Esophagus muscularis mucosa (tissue), 4 donors: Measurements from ENCODE around the gene PHLDA3. TPM values are rescaled to one million over a fixed set of nuclear protein-coding genes. Genes with fewer than 3 reads are reported as not detected.

Experiments used
- DNase-seq: peaks from one replicate; pipeline ENCODE4 v3.0.0-alpha.2; 2017; ENCODE audit errors: extremely low spot score
- H3K27ac ChIP-seq, 4 donors: fragments of 200-600 bp; sonication (generic); replicated peaks in 1 of 4; 1 replicate in 3 of 4; 2 replicates in 1 of 4; pipeline ENCODE4 v1.5.1; 2016 to 2019; ENCODE audit warnings: mild to moderate bottlenecking in 1 of 4
- H3K27me3 ChIP-seq, 4 donors: fragments of 200-600 bp; sonication (generic); one replicate each; pipeline versions ENCODE4 v1.5.1 to v1.6.0; 2016 to 2019
- H3K36me3 ChIP-seq, 4 donors: fragments of 200-600 bp; sonication (generic); one replicate each; pipeline ENCODE4 v1.5.1; 2016 to 2019
- H3K4me1 ChIP-seq, 4 donors: fragments of 200-600 bp; sonication (generic); one replicate each; pipeline ENCODE4 v1.5.1; 2016 to 2019
- H3K4me3 ChIP-seq, 4 donors: fragments of 200-600 bp; sonication (generic); 1 replicate in 2 of 4; 2 replicates in 2 of 4; pipeline ENCODE4 v1.5.1; 2016 to 2019; ENCODE audit warnings: mild to moderate bottlenecking in 4 of 4, moderate library complexity in 1 of 4
- H3K9me3 ChIP-seq, 4 donors: fragments of 200-600 bp; sonication (generic); 1 replicate in 3 of 4; 2 replicates in 1 of 4; pipeline ENCODE4 v1.5.1; 2016 to 2019
- EP300 ChIP-seq: sonication (generic); formaldehyde crosslinking; IDR thresholded peaks from one replicate; pipeline ENCODE4 v1.6.1; 2017; ENCODE audit warnings: antibody characterized with exemption
- POLR2A ChIP-seq: fragments of 450-650 bp; IDR thresholded peaks from one replicate; pipeline ENCODE4 v1.6.1; 2017; ENCODE audit warnings: antibody characterized with exemption, moderate library complexity, mild to moderate bottlenecking, low read depth
- POLR2AphosphoS5 ChIP-seq, 2 donors: sonication (generic); formaldehyde crosslinking; IDR thresholded peaks; one replicate each; pipeline ENCODE4 v1.6.1; 2017; ENCODE audit warnings: antibody characterized with exemption in 2 of 2
- WGBS: methylation state at CpG from one replicate; pipeline ENCODE4 v1.1.5; 2018; 5-methylcytosine and 5-hydroxymethylcytosine counted together
- intact Hi-C: fragments of 100-400 bp; cut with DNase I; formaldehyde crosslinking; loops from one replicate; pipeline ENCODE4 v1.15.1; 2023
- total RNA-seq, 4 donors: library from RNA; depleted of rRNA; stranded (reverse); fragments of >200 nt; gene quantifications; one replicate each; pipeline versions ENCODE4 v1.1.0 to v1.2.1, GENCODE V29; 2016
- TF ChIP-seq, protein P1 (sequence below), 3 experiments: fragments of 200-600 bp in 2 of 3; fragments of 450-650 bp in 1 of 3; sonication (generic) in 2 of 3; IDR thresholded peaks; one replicate each; pipeline ENCODE4 v1.5.1; 2017 to 2019; ENCODE audit warnings: antibody characterized with exemption in 3 of 3, mild to moderate bottlenecking in 2 of 3, moderate library complexity in 1 of 3

The PHLDA3 gene
- total RNA-seq, 4 donors from 2014 or later: 63.5 to 158 (median 106) TPM

- no peak overlapping the region for H3K27ac ChIP-seq
- no peaks in the 10 kb centered on the region for H3K27me3 ChIP-seq
- intact Hi-C loops: no loop called here
These were observed 32.0 kb downstream of the PHLDA3 start for GRCh38 chr1:201436969-201437368.

DNA sequence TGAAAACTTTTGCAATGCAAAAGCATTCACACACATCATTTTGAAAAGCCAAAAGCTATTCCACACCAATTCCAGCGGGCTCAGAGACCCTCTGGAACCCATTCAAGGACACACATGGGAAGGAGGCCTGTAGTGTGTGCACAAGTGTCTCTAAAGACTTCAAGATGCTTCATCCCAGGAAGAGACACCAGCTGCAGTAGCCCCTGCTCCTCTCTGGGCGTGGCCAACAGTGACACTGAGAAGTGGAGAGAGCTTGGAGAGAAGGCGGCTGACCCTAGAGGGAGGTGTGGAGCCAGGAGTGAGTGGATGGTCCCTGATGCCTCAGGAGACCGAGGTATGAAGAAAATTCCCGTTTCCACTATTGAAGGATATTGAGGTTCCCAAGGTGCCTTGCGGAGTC, 32.6 kb downstream of the PHLDA3 start:
- no peak for TF ChIP-seq POLR2AphosphoS5 (IDR thresholded peaks at IDR 0.05)
- TF ChIP-seq, protein P1, sequence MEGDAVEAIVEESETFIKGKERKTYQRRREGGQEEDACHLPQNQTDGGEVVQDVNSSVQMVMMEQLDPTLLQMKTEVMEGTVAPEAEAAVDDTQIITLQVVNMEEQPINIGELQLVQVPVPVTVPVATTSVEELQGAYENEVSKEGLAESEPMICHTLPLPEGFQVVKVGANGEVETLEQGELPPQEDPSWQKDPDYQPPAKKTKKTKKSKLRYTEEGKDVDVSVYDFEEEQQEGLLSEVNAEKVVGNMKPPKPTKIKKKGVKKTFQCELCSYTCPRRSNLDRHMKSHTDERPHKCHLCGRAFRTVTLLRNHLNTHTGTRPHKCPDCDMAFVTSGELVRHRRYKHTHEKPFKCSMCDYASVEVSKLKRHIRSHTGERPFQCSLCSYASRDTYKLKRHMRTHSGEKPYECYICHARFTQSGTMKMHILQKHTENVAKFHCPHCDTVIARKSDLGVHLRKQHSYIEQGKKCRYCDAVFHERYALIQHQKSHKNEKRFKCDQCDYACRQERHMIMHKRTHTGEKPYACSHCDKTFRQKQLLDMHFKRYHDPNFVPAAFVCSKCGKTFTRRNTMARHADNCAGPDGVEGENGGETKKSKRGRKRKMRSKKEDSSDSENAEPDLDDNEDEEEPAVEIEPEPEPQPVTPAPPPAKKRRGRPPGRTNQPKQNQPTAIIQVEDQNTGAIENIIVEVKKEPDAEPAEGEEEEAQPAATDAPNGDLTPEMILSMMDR (IDR thresholded peaks at IDR 0.05): no peak
- TF ChIP-seq POLR2A: no peak
- no peak for TF ChIP-seq EP300
- H3K27ac ChIP-seq: no peak overlapping the region
- WGBS: 63% methylated on average over 6 of the region's 6 CpGs
- intact Hi-C loops: no loop called here
- H3K36me3 ChIP-seq: no peaks in the 10 kb centered on the region
- H3K9me3 ChIP-seq: no peaks in the 10 kb centered on the region
- H3K4me1 ChIP-seq: peaks cover 10 to 14% (median 13%) of the 10 kb centered on the region in 4 donors
- DNase-seq: no peak
- H3K27me3 ChIP-seq: no peaks in the 10 kb centered on the region
- H3K4me3 ChIP-seq: no peak overlapping the region

More at GRCh38 chr1:201436969-201437368, 32.0 kb downstream of the PHLDA3 start:
- DNase-seq: no peak
- 87% methylated on average over 3 of the region's 3 CpGs for WGBS
- no peak overlapping the region for H3K4me3 ChIP-seq
- no peaks in the 10 kb centered on the region for H3K36me3 ChIP-seq
- peaks cover 10 to 14% (median 13%) of the 10 kb centered on the region in 4 donors for H3K4me1 ChIP-seq
- H3K9me3 ChIP-seq: no peaks in the 10 kb centered on the region
- TF ChIP-seq POLR2A (no peak), EP300 (no peak), POLR2AphosphoS5 (IDR thresholded peaks at IDR 0.05) (no peak)
- TF ChIP-seq, protein P1 (IDR thresholded peaks at IDR 0.05): no peak

DNA sequence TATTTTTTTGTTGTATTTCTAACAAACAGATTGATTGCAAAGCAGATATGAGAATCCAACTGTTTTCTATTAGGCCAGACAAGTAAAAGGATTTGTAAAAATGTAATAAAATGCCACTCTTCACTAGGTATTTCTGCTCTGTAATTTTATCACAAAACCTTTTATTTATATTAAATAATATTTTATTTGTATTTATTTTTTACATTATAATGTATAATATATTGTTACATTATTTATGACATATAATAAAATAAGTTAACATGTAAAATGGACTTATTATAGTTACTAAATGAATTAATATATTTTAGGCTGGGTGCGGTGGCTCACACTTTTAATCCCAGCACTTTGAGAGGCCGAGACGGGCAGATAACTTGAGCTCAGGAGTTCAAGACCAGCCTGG, 34.7 kb downstream of the PHLDA3 start:
- Histone ChIP-seq H3K9me3 (no peaks in the 10 kb centered on the region), H3K4me3 (no peak overlapping the region), H3K27ac (no peak overlapping the region), H3K36me3 (no peaks in the 10 kb centered on the region), H3K4me1 (peaks cover 10 to 14% (median 13%) of the 10 kb centered on the region in 4 donors), H3K27me3 (peaks cover 0 to 8% (median 0%) of the 10 kb centered on the region in 4 donors)
- DNase-seq: no peak
- WGBS: 98% methylated on average over 3 of the region's 3 CpGs
- TF ChIP-seq POLR2AphosphoS5 (IDR thresholded peaks at IDR 0.05) (no peak), POLR2A (no peak), EP300 (no peak)
- TF ChIP-seq, protein P1 (IDR thresholded peaks at IDR 0.05): no peak
- intact Hi-C loops: no loop called here

GRCh38 chr1:201433609-201434008, 35.4 kb downstream of the PHLDA3 start:
- H3K27me3 ChIP-seq: peaks cover 0 to 8% (median 0%) of the 10 kb centered on the region in 4 donors
- H3K27ac ChIP-seq: no peak overlapping the region
- DNase-seq: no peak
- H3K4me3 ChIP-seq: no peak overlapping the region
- peaks cover 10 to 14% (median 13%) of the 10 kb centered on the region in 4 donors for H3K4me1 ChIP-seq
- no peaks in the 10 kb centered on the region for H3K9me3 ChIP-seq
- intact Hi-C loops: no loop called here
- TF ChIP-seq POLR2AphosphoS5 (IDR thresholded peaks at IDR 0.05): no peak
- WGBS: 86% methylated on average over 6 of the region's 6 CpGs
- H3K36me3 ChIP-seq: no peaks in the 10 kb centered on the region

DNA sequence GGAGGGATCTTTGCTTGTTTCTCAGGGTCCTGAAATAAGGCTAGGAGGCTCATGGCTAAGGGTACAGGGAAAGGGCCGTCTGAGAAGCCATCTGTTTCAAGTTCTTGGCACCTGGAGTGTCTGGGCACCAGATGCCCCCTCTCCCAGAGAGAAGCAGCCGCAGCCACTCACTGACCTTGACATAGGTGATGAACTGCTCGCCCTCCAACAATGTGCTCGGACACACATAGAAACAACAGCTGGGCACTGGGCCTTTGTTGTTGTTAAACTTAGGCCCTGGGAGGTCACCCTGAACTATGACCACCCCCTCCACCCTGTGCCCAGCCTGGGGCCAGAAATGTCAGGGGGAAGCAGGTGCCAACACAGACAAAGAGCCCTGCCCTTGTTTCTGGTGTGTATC, 38.2 kb downstream of the PHLDA3 start:
- H3K4me1 ChIP-seq: peaks cover 6 to 7% (median 7%) of the 10 kb centered on the region in 4 donors
- H3K4me3 ChIP-seq: no peak overlapping the region
- WGBS: 40% methylated on average over 1 of the region's 4 CpGs
- H3K9me3 ChIP-seq: no peaks in the 10 kb centered on the region
- no peak overlapping the region for H3K27ac ChIP-seq
- TF ChIP-seq POLR2A: no peak
- no peak for DNase-seq
- H3K36me3 ChIP-seq: no peaks in the 10 kb centered on the region
- intact Hi-C loops: no loop called here
- peaks cover 0 to 8% (median 0%) of the 10 kb centered on the region in 4 donors for H3K27me3 ChIP-seq
